ENCODE data around the gene ETV5. TPM values are rescaled to one million over a fixed set of nuclear protein-coding genes. Genes with fewer than 3 reads are reported as not detected.

ETV5 gene
- total RNA-seq, 1 experiment from 2014 or later = 92.9 TPM

GRCh38 chr3:186110975-186111974, 2.4 kb upstream of the ETV5 start:
- no peak for DNase-seq (ENCODE audit: low spot score)
- Histone ChIP-seq H3K9me3 (ENCODE audit: low read depth, low read length, poor library complexity, severe bottlenecking) (no peaks in the 10 kb centered on the region), H3K4me3 (ENCODE audit: low read depth, low read length, poor library complexity, severe bottlenecking) (no peak overlapping the region), H3K36me3 (ENCODE audit: insufficient read depth, low read length, poor library complexity, severe bottlenecking) (no peaks in the 10 kb centered on the region), H3K4me1 (ENCODE audit: insufficient read depth, low read length, poor library complexity, severe bottlenecking) (peaks cover 17% of the 10 kb centered on the region), H3K27ac (ENCODE audit: low read depth, low read length, poor library complexity, severe bottlenecking) (no peak overlapping the region), H3K27me3 (replicated peaks; ENCODE audit: insufficient read depth, low read depth, low read length, poor library complexity) (no peaks in the 10 kb centered on the region)
- TF ChIP-seq, protein P1, sequence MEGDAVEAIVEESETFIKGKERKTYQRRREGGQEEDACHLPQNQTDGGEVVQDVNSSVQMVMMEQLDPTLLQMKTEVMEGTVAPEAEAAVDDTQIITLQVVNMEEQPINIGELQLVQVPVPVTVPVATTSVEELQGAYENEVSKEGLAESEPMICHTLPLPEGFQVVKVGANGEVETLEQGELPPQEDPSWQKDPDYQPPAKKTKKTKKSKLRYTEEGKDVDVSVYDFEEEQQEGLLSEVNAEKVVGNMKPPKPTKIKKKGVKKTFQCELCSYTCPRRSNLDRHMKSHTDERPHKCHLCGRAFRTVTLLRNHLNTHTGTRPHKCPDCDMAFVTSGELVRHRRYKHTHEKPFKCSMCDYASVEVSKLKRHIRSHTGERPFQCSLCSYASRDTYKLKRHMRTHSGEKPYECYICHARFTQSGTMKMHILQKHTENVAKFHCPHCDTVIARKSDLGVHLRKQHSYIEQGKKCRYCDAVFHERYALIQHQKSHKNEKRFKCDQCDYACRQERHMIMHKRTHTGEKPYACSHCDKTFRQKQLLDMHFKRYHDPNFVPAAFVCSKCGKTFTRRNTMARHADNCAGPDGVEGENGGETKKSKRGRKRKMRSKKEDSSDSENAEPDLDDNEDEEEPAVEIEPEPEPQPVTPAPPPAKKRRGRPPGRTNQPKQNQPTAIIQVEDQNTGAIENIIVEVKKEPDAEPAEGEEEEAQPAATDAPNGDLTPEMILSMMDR (conservative IDR thresholded peaks at IDR 0.05; ENCODE audit: low read depth, low read length) = no peak
- no peak for TF ChIP-seq EZH2 (IDR thresholded peaks at IDR 0.05; ENCODE audit: borderline replicate concordance, low read depth, low read length, poor library complexity, severe bottlenecking)
- no TSS peak for BruUV-seq (replicated peaks)
- CTCF ChIA-PET = no interaction called here
- POLR2A ChIA-PET (ENCODE audit: low non-redundant PET) = interaction anchor here (0.5 to 0.7 kb wide), 2 partner anchors 178 to 502 kb away, joined by 3 to 10 read pairs; no protein-coding TSS in a partner anchor
- intact Hi-C loops (cut with micrococcal nuclease; ENCODE audit: unreplicated experiment) = no loop called here

GRCh38 chr3:186109897-186110803, 1.3 kb upstream of the ETV5 start:
- DNase-seq (ENCODE audit: low spot score) = peak; percentile 56
- Histone ChIP-seq H3K9me3 (ENCODE audit: low read depth, low read length, poor library complexity, severe bottlenecking) (no peaks in the 10 kb centered on the region), H3K27me3 (replicated peaks; ENCODE audit: insufficient read depth, low read depth, low read length, poor library complexity) (no peaks in the 10 kb centered on the region), H3K4me1 (ENCODE audit: insufficient read depth, low read length, poor library complexity, severe bottlenecking) (peaks cover 28% of the 10 kb centered on the region), H3K36me3 (ENCODE audit: insufficient read depth, low read length, poor library complexity, severe bottlenecking) (no peaks in the 10 kb centered on the region), H3K4me3 (ENCODE audit: low read depth, low read length, poor library complexity, severe bottlenecking) (peak overlapping the region; percentile 70), H3K27ac (ENCODE audit: low read depth, low read length, poor library complexity, severe bottlenecking) (peak overlapping the region; percentile 81)
- ChIA-PET POLR2A (ENCODE audit: low non-redundant PET) (interaction anchor here (0.7 kb wide), 1 partner anchor 177 kb away, joined by 3 read pairs; no protein-coding TSS in a partner anchor), CTCF (interaction anchor here (0.6 kb wide), 1 partner anchor 133 kb away, joined by 6 read pairs; no protein-coding TSS in a partner anchor)
- no TSS peak for BruUV-seq (replicated peaks)
- TF ChIP-seq, protein P1 (conservative IDR thresholded peaks at IDR 0.05; ENCODE audit: low read depth, low read length) = no peak
- no peak for TF ChIP-seq EZH2 (IDR thresholded peaks at IDR 0.05; ENCODE audit: borderline replicate concordance, low read depth, low read length, poor library complexity, severe bottlenecking)
- intact Hi-C loops (cut with micrococcal nuclease; ENCODE audit: unreplicated experiment) = loop anchor here (1.0 to 10.0 kb wide), 5 partner anchors 13 to 455 kb away; partner anchors contain the start of gene TBCCD1

Data from A673 (cell line).